Measurements from ENCODE around the gene CPZ. TPM values are rescaled to one million over a fixed set of nuclear protein-coding genes. Genes with fewer than 3 reads are reported as not detected.

The CPZ gene
- total and polyA plus RNA-seq, 2 of the 4 experiments (the other 2 are of a cell fraction): 0.90 to 10.3 TPM

- no peak overlapping the region for H4K5ac ChIP-seq (ENCODE audit: low read depth, low read length)
- no TSS peak for BruUV-seq (replicated peaks)
- H4K20me1 ChIP-seq (ENCODE audit: insufficient read depth, low read length): no peaks in the 10 kb centered on the region
- H3K56ac ChIP-seq (ENCODE audit: extremely low read depth, insufficient read depth, low read length): no peak overlapping the region
- H2BK20ac ChIP-seq (ENCODE audit: low read depth, low read length): no peak overlapping the region
- ChIA-PET POLR2A (ENCODE audit: unreplicated experiment) (no interaction called here), CTCF (no interaction called here)
- no peak overlapping the region for H2AFZ ChIP-seq (replicated peaks; ENCODE audit: low read length, poor library complexity)
- H3K4me2 ChIP-seq (ENCODE audit: low read depth, low read length): no peak overlapping the region
- no peak overlapping the region for H2BK120ac ChIP-seq (ENCODE audit: low read depth, low read length)
- intact Hi-C loops (cut with micrococcal nuclease) (no loop called here), in situ Hi-C loops (cut with MboI; ENCODE audit: low sequenced_read_pairs) (no loop called here), dilution Hi-C loops (cut with HindIII; ENCODE audit: low sequenced_read_pairs, unreplicated experiment) (no loop called here)
- H3K27ac ChIP-seq (ENCODE audit: insufficient read depth, low read length): no peak overlapping the region
- H2AK5ac ChIP-seq (ENCODE audit: low read depth, low read length): no peak overlapping the region
- H3K23ac ChIP-seq (ENCODE audit: low read depth, low read length): no peak overlapping the region
- ATAC-seq (ENCODE audit: low read depth) (no peak), DNase-seq (no peak)
- no peaks in the 10 kb centered on the region for H3K9me3 ChIP-seq (ENCODE audit: control insufficient read depth, insufficient read depth, low read length)
- TF ChIP-seq USF2 (IDR thresholded peaks at IDR 0.05; ENCODE audit: low read depth, low read length) (no peak), RAD21 (IDR thresholded peaks at IDR 0.05; ENCODE audit: low read length) (no peak), MAZ (IDR thresholded peaks at IDR 0.05; ENCODE audit: borderline replicate concordance, low read depth, low read length) (no peak), CHD1 (IDR thresholded peaks at IDR 0.05; ENCODE audit: low read depth, low read length) (no peak), MAFK (IDR thresholded peaks at IDR 0.05; ENCODE audit: low read depth, low read length) (no peak), CEBPB (IDR thresholded peaks at IDR 0.05; ENCODE audit: low read depth, low read length) (no peak), SMC3 (IDR thresholded peaks at IDR 0.05; ENCODE audit: low read depth, low read length) (no peak), RCOR1 (IDR thresholded peaks at IDR 0.05; ENCODE audit: insufficient replicate concordance, low read length) (no peak), NFE2L2 (IDR thresholded peaks at IDR 0.05; ENCODE audit: low read depth, low read length) (no peak), CTCF (conservative IDR thresholded peaks at IDR 0.05; ENCODE audit: low read depth, low read length) (no peak), RFX5 (IDR thresholded peaks at IDR 0.05; ENCODE audit: low read depth, low read length) (no peak)
- H3K79me1 ChIP-seq (ENCODE audit: low read depth in 1 of 2, low read length in 2 of 2): no peaks in the 10 kb centered on the region
- no peak overlapping the region for H2BK15ac ChIP-seq (ENCODE audit: low read depth, low read length)
- H3K27me3 ChIP-seq (ENCODE audit: control insufficient read depth, insufficient read depth, low read length): peaks cover 18% of the 10 kb centered on the region
- no peak overlapping the region for H4K8ac ChIP-seq (ENCODE audit: low read depth in 2 of 2, low read length in 2 of 2)
- H2BK5ac ChIP-seq (ENCODE audit: low read depth, low read length, poor library complexity, severe bottlenecking): no peak overlapping the region
- no peak overlapping the region for H2AK9ac ChIP-seq (replicated peaks; ENCODE audit: low read depth, low read length, poor library complexity)
- H3K9ac ChIP-seq (ENCODE audit: low read depth, low read length): no peak overlapping the region
- H3K14ac ChIP-seq (replicated peaks; ENCODE audit: low read depth, low read length): no peak overlapping the region
- no peaks in the 10 kb centered on the region for H3K9me1 ChIP-seq (ENCODE audit: insufficient read depth, low read length)
- no peak overlapping the region for H3K4ac ChIP-seq (ENCODE audit: low read depth, low read length)
- no peak overlapping the region for H3K4me3 ChIP-seq (ENCODE audit: insufficient read depth, low read depth, low read length)
- H4K91ac ChIP-seq (ENCODE audit: insufficient read depth, low read depth, low read length): no peak overlapping the region
- H3K18ac ChIP-seq (ENCODE audit: low read depth, low read length): no peak overlapping the region
- H3K36me3 ChIP-seq (ENCODE audit: control insufficient read depth, insufficient read depth, low read length): no peaks in the 10 kb centered on the region
- WGBS, 2 experiments (ENCODE audit: extremely low coverage in 2 of 2, insufficient read length in 1 of 2): 51% methylated on average over 6 of the region's 9 CpGs; no CpG with 5 or more reads in 1 of the 2 experiments
- peaks cover 2% of the 10 kb centered on the region; the same call in 1 of the 2 replicates for H3K4me1 ChIP-seq (ENCODE audit: control insufficient read depth, insufficient read depth, low read length)
Observed at GRCh38 chr4:8545439-8545765, 47.2 kb upstream of the CPZ start.
